GM23338 (cell line): ENCODE results near the gene CGB1. TPM values are rescaled to one million over a fixed set of nuclear protein-coding genes. Genes with fewer than 3 reads are reported as not detected.

ENCODE experiments used
- ATAC-seq: fragments of 200-7000 bp; cut with Tn5 transposase; 3 replicates; pipeline ENCODE4 v1.9.1; 2020
- DNase-seq: peaks from one replicate; pipeline ENCODE4 v3.0.0-alpha.2; 2015; ENCODE audit warnings: low spot score
- H2AFZ ChIP-seq: fragments of 200-600 bp; sonication (generic); 2 replicates; pipeline ENCODE4 v1.8.0; 2016; ENCODE audit warnings: antibody characterized with exemption, mild to moderate bottlenecking, moderate library complexity
- H3F3A ChIP-seq: fragments of 200-600 bp; sonication (generic); replicated peaks from 2 replicates; pipeline ENCODE4 v1.8.0; 2017; ENCODE audit warnings: antibody characterized with exemption, mixed run types, low read depth
- H3K27ac ChIP-seq: fragments of 200-600 bp; sonication (generic); 2 replicates; pipeline ENCODE4 v1.6.1; 2016; ENCODE audit warnings: low read depth
- H3K27me3 ChIP-seq: fragments of 200-600 bp; sonication (generic); 2 replicates; pipeline ENCODE4 v1.8.0; 2016; ENCODE audit warnings: mild to moderate bottlenecking, mixed run types, moderate library complexity; ENCODE audit not compliant: insufficient read depth
- H3K36me3 ChIP-seq: fragments of 200-600 bp; sonication (generic); 2 replicates; pipeline ENCODE4 v1.8.0; 2016; ENCODE audit warnings: mild to moderate bottlenecking; ENCODE audit not compliant: insufficient read depth
- H3K4me1 ChIP-seq: fragments of 200-600 bp; sonication (generic); 2 replicates; pipeline ENCODE4 v1.8.0; 2016; ENCODE audit warnings: mild to moderate bottlenecking, moderate library complexity; ENCODE audit not compliant: insufficient read depth
- H3K4me2 ChIP-seq: fragments of 200-600 bp; sonication (generic); 2 replicates; pipeline ENCODE4 v1.7.1; 2017; ENCODE audit warnings: mixed run types
- H3K4me3 ChIP-seq: fragments of 200-600 bp; sonication (generic); 2 replicates; pipeline ENCODE4 v1.6.1; 2016; ENCODE audit warnings: mixed run types
- H3K79me2 ChIP-seq: fragments of 200-600 bp; sonication (generic); replicated peaks from 2 replicates; pipeline ENCODE4 v1.8.0; 2017; ENCODE audit warnings: mild to moderate bottlenecking; ENCODE audit not compliant: insufficient read depth
- H3K9me2 ChIP-seq: fragments of 200-600 bp; sonication (generic); 2 replicates; pipeline ENCODE4 v1.8.0; 2017; ENCODE audit not compliant: insufficient read depth
- H4K20me1 ChIP-seq: fragments of 200-600 bp; sonication (generic); replicated peaks from 2 replicates; pipeline ENCODE4 v1.8.0; 2017; ENCODE audit warnings: mild to moderate bottlenecking; ENCODE audit not compliant: insufficient read depth
- H3K27ac Mint-ChIP-seq: 2 replicates; pipeline ENCODE4 v1.8.0; 2020; ENCODE audit warnings: inconsistent platforms, mild to moderate bottlenecking, moderate library complexity, mixed read lengths
- H3K27me3 Mint-ChIP-seq: 3 replicates; pipeline ENCODE4 v1.8.0; 2022; ENCODE audit warnings: low read depth, mild to moderate bottlenecking, moderate library complexity, mixed read lengths, inconsistent platforms; ENCODE audit not compliant: insufficient read depth, poor library complexity
- H3K36me3 Mint-ChIP-seq: 3 replicates; pipeline ENCODE4 v1.8.0; 2021; ENCODE audit warnings: low read depth, mild to moderate bottlenecking, inconsistent platforms, moderate library complexity, mixed read lengths
- H3K4me1 Mint-ChIP-seq: 3 replicates; pipeline ENCODE4 v1.8.0; 2020; ENCODE audit warnings: mild to moderate bottlenecking, inconsistent platforms, mixed read lengths
- H3K4me3 Mint-ChIP-seq: 3 replicates; pipeline ENCODE4 v1.8.0; 2021; ENCODE audit warnings: moderate library complexity, mild to moderate bottlenecking, inconsistent platforms, mixed read lengths
- H3K9me3 Mint-ChIP-seq: 3 replicates; pipeline ENCODE4 v1.8.0; 2020; ENCODE audit warnings: moderate library complexity, mild to moderate bottlenecking, inconsistent platforms, mixed read lengths
- CREB1 ChIP-seq: fragments of 250-450 bp; sonication (Bioruptor Pico); IDR thresholded peaks from 2 replicates; pipeline ENCODE4 v1.5.0; 2020; ENCODE audit warnings: low read depth, mild to moderate bottlenecking, moderate library complexity
- ETS1 ChIP-seq: IDR thresholded peaks from 2 replicates; pipeline ENCODE4 v1.6.1; 2016; ENCODE audit warnings: antibody characterized with exemption
- EZH2 ChIP-seq: fragments of 200-600 bp; sonication (generic); IDR thresholded peaks from one replicate; pipeline ENCODE4 v1.8.0; 2017; ENCODE audit warnings: antibody characterized with exemption, mild to moderate bottlenecking, low read depth; ENCODE audit not compliant: unreplicated experiment
- EZH2phosphoT487 ChIP-seq: fragments of 200-600 bp; sonication (generic); IDR thresholded peaks from one replicate; pipeline ENCODE4 v1.8.1; 2018; ENCODE audit warnings: antibody characterized with exemption; ENCODE audit not compliant: unreplicated experiment
- JUNB ChIP-seq: IDR thresholded peaks from one replicate; pipeline ENCODE4 v1.6.1; 2016; ENCODE audit warnings: antibody characterized with exemption; ENCODE audit not compliant: unreplicated experiment
- NANOG ChIP-seq: IDR thresholded peaks from 2 replicates; pipeline ENCODE4 v1.6.1; 2016; ENCODE audit warnings: antibody characterized with exemption, borderline replicate concordance
- POLR2AphosphoS5 ChIP-seq: IDR thresholded peaks from 2 replicates; pipeline ENCODE4 v1.6.1; 2016; ENCODE audit warnings: antibody characterized with exemption, low read depth
- REST ChIP-seq: IDR thresholded peaks from one replicate; pipeline ENCODE4 v1.6.1; 2018; ENCODE audit warnings: antibody characterized with exemption; ENCODE audit not compliant: unreplicated experiment
- STAT1 ChIP-seq: IDR thresholded peaks from one replicate; pipeline ENCODE4 v1.6.1; 2016; ENCODE audit warnings: antibody characterized with exemption; ENCODE audit not compliant: unreplicated experiment
- ZNF114 ChIP-seq: fragments of 250-450 bp; sonication (Bioruptor Pico); IDR thresholded peaks from 2 replicates; pipeline ENCODE4 v1.5.0; 2020; ENCODE audit warnings: mild to moderate bottlenecking, moderate library complexity
- polyA plus RNA-seq: library from polyadenylated mRNA; unstranded; fragments of >200 nt; fragmentation: Nextera tagmentation; extraction: Ambion mirVana; gene quantifications from 2 replicates; pipeline ENCODE4 v1.2.1, GENCODE V29; 2016
- total RNA-seq: library from RNA; depleted of rRNA; stranded (reverse); fragments of >200 nt; shearing (Covaris generic); gene quantifications from 2 replicates; pipeline ENCODE4 v1.2.3, GENCODE V29; 2014
- TF ChIP-seq, protein P1 (sequence below): fragments of 250-450 bp; sonication (Bioruptor Pico); IDR thresholded peaks from 2 replicates; pipeline ENCODE4 v1.5.0; 2020; ENCODE audit warnings: mild to moderate bottlenecking, moderate library complexity
- TF ChIP-seq, protein P2 (sequence below), 2 experiments: fragments of 200-600 bp in 1 of 2; sonication (generic) in 1 of 2; conservative IDR thresholded peaks; 2 replicates each; pipeline versions ENCODE4 v1.5.1 to v1.6.1; 2016 to 2017; ENCODE audit warnings: antibody characterized with exemption in 2 of 2, low read depth in 2 of 2, mild to moderate bottlenecking in 2 of 2, moderate library complexity in 1 of 2

Gene CGB1
- total and polyA plus RNA-seq, 2 experiments from 2014 or later: 0.52 TPM; not detected in 1

GRCh38 chr19:48989701-48990291 lies 46.9 kb downstream of the CGB1 start (continued):
- TF ChIP-seq ETS1 (no peak), EZH2 (no peak)
- TF ChIP-seq, protein P1, sequence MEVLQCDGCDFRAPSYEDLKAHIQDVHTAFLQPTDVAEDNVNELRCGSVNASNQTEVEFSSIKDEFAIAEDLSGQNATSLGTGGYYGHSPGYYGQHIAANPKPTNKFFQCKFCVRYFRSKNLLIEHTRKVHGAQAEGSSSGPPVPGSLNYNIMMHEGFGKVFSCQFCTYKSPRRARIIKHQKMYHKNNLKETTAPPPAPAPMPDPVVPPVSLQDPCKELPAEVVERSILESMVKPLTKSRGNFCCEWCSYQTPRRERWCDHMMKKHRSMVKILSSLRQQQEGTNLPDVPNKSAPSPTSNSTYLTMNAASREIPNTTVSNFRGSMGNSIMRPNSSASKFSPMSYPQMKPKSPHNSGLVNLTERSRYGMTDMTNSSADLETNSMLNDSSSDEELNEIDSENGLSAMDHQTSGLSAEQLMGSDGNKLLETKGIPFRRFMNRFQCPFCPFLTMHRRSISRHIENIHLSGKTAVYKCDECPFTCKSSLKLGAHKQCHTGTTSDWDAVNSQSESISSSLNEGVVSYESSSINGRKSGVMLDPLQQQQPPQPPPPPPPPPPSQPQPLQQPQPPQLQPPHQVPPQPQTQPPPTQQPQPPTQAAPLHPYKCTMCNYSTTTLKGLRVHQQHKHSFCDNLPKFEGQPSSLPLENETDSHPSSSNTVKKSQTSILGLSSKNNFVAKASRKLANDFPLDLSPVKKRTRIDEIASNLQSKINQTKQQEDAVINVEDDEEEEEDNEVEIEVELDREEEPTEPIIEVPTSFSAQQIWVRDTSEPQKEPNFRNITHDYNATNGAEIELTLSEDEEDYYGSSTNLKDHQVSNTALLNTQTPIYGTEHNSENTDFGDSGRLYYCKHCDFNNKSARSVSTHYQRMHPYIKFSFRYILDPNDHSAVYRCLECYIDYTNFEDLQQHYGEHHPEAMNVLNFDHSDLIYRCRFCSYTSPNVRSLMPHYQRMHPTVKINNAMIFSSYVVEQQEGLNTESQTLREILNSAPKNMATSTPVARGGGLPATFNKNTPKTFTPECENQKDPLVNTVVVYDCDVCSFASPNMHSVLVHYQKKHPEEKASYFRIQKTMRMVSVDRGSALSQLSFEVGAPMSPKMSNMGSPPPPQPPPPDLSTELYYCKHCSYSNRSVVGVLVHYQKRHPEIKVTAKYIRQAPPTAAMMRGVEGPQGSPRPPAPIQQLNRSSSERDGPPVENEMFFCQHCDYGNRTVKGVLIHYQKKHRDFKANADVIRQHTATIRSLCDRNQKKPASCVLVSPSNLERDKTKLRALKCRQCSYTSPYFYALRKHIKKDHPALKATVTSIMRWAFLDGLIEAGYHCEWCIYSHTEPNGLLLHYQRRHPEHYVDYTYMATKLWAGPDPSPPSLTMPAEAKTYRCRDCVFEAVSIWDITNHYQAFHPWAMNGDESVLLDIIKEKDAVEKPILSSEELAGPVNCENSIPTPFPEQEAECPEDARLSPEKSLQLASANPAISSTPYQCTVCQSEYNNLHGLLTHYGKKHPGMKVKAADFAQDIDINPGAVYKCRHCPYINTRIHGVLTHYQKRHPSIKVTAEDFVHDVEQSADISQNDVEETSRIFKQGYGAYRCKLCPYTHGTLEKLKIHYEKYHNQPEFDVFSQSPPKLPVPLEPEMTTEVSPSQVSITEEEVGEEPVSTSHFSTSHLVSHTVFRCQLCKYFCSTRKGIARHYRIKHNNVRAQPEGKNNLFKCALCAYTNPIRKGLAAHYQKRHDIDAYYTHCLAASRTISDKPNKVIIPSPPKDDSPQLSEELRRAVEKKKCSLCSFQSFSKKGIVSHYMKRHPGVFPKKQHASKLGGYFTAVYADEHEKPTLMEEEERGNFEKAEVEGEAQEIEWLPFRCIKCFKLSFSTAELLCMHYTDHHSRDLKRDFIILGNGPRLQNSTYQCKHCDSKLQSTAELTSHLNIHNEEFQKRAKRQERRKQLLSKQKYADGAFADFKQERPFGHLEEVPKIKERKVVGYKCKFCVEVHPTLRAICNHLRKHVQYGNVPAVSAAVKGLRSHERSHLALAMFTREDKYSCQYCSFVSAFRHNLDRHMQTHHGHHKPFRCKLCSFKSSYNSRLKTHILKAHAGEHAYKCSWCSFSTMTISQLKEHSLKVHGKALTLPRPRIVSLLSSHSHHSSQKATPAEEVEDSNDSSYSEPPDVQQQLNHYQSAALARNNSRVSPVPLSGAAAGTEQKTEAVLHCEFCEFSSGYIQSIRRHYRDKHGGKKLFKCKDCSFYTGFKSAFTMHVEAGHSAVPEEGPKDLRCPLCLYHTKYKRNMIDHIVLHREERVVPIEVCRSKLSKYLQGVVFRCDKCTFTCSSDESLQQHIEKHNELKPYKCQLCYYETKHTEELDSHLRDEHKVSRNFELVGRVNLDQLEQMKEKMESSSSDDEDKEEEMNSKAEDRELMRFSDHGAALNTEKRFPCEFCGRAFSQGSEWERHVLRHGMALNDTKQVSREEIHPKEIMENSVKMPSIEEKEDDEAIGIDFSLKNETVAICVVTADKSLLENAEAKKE (CRISPR knock-in tag): no peak

GRCh38 chr19:48988860-48989259 lies 47.8 kb downstream of the CGB1 start:
- no peak overlapping the region; the same call in 2 of the 3 replicates for H3K4me3 Mint-ChIP-seq
- H3K9me3 Mint-ChIP-seq: no peaks in the 10 kb centered on the region
- ATAC-seq: no peak
- Histone ChIP-seq H4K20me1 (peaks cover 10% of the 10 kb centered on the region), H3K79me2 (peaks cover 16% of the 10 kb centered on the region; the same call in 1 of the 2 replicates), H3K4me2 (no peak overlapping the region), H3F3A (0 out of 2 replicates have a peak, but pooled peaks cover 3% of the 10 kb centered on the region), H2AFZ (no peak overlapping the region), H3K4me3 (no peak overlapping the region), H3K9me2 (no peaks in the 10 kb centered on the region), H3K27ac (no peak overlapping the region), H3K27me3 (no peaks in the 10 kb centered on the region), H3K4me1 (peaks cover 7% of the 10 kb centered on the region; the same call in 1 of the 2 replicates), H3K36me3 (peaks cover 6% of the 10 kb centered on the region)
- peaks cover 47% of the 10 kb centered on the region for H3K36me3 Mint-ChIP-seq
- peaks cover 13% of the 10 kb centered on the region; the same call in 2 of the 3 replicates for H3K4me1 Mint-ChIP-seq
- no peak for DNase-seq
- H3K27me3 Mint-ChIP-seq: peaks cover 11% of the 10 kb centered on the region
- H3K27ac Mint-ChIP-seq: no peak overlapping the region
- TF ChIP-seq ZNF114 (no peak), REST (no peak), STAT1 (no peak), NANOG (no peak), EZH2phosphoT487 (no peak), JUNB (no peak), CREB1 (CRISPR knock-in tag) (no peak), POLR2AphosphoS5 (no peak), EZH2 (no peak)
- TF ChIP-seq, protein P2, sequence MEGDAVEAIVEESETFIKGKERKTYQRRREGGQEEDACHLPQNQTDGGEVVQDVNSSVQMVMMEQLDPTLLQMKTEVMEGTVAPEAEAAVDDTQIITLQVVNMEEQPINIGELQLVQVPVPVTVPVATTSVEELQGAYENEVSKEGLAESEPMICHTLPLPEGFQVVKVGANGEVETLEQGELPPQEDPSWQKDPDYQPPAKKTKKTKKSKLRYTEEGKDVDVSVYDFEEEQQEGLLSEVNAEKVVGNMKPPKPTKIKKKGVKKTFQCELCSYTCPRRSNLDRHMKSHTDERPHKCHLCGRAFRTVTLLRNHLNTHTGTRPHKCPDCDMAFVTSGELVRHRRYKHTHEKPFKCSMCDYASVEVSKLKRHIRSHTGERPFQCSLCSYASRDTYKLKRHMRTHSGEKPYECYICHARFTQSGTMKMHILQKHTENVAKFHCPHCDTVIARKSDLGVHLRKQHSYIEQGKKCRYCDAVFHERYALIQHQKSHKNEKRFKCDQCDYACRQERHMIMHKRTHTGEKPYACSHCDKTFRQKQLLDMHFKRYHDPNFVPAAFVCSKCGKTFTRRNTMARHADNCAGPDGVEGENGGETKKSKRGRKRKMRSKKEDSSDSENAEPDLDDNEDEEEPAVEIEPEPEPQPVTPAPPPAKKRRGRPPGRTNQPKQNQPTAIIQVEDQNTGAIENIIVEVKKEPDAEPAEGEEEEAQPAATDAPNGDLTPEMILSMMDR (conservative IDR thresholded peaks at IDR 0.05; ENCODE audit: low read depth in 2 of 2): no peak
